Activated T-helper 9 cell treated with anti-CD3 and anti-CD28 coated beads, Interleukin-2, amount 50 U/mL, for 16 hours (primary cell): Measurements from ENCODE around the gene TASOR.
"Not testable (repeated sequence)": the region's sequence is repeated elsewhere in the genome, so short reads cannot be mapped to it uniquely, and the experiment has no call there.

Experiments used
- DNase-seq: peaks from one replicate; pipeline ENCODE4 v3.0.0-alpha.2; 2020; ENCODE audit warnings: low read depth

The TASOR gene

GRCh38 chr3:56683122-56683817 is at the start of gene TASOR:
Gene TASOR, minus strand, starts transcription at chr3:56683265. Its CDS starts 259 bp downstream, at chr3:56683006.
- peak; percentile 85 for DNase-seq

DNA sequence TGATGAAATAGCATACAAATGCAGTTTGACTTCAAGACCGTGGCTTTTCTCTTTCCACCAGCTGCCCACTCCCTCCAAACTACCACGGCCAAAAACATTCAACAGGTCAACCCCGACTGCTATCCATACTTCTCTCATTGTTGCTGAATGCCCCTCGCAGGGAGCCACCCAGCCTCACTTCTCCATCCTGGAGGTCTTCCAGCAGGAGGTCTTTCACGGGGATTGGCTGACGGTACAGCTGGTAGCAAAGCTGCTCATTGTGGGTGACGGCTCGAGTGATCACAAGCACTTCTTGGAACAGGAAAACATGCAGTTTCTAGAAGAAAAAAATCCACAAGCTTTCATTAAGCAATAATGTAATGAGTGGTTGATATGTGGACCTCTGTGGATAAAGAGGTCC is 49.0 kb upstream of the TASOR start:
- no peak for DNase-seq

GRCh38 chr3:56725175-56725574 is 42.1 kb upstream of the TASOR start:
- DNase-seq: peak; percentile 30

- DNase-seq: no peak
Observed at GRCh38 chr3:56724676-56725075, 41.6 kb upstream of the TASOR start.

- DNase-seq: no peak
Observed at GRCh38 chr3:56720849-56721248, 37.8 kb upstream of the TASOR start.

GRCh38 chr3:56718809-56719208 is 35.7 kb upstream of the TASOR start:
- DNase-seq: not testable (repeated sequence)

- no peak for DNase-seq
Observed at GRCh38 chr3:56711344-56711743, 28.3 kb upstream of the TASOR start.

DNA sequence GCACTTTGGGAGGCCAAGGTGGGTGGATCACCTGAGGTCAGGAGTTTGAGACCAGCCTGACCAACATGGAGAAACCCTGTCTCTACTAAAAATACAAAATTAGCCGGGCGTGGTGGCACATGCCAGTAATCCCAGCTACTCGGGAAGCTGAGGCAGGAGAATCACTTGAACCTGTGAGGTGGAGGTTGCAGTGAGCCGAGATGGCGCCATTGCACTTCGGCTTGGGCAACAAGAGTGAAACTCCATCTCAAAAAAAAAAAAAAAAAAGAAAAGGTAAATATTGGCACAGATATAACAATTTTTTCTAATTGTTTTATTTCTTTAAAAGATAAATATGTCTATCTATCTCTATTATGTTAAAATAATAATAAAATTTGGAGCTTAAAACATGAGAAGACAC is 24.3 kb upstream of the TASOR start:
- not testable (repeated sequence) for DNase-seq

DNA sequence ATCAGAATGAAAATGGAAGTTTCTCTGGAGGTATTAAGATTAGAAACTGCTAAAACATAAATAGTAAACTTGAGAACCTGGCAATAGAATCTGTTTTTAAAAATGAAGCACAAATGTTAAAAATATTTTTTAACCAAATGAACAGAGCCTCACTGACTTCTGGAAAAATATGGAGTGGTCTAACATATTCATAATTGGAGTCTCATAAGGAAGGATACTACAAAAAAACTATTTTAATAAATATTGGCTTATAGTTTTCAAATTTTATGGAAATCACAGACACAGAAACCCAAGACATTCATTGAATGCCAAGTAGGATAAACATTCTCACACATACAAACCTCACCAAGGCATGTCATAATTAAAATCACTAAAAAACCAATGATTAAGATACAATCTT is 23.6 kb upstream of the TASOR start:
- DNase-seq: no peak

- no peak for DNase-seq
Observed at GRCh38 chr3:56704706-56705105, 21.6 kb upstream of the TASOR start.

- DNase-seq: no peak
Observed at GRCh38 chr3:56702490-56703315, 19.6 kb upstream of the TASOR start.

GRCh38 chr3:56700151-56700550 is 17.1 kb upstream of the TASOR start:
- no peak for DNase-seq

GRCh38 chr3:56694867-56695683 is 12.0 kb upstream of the TASOR start:
- DNase-seq: no peak

DNA sequence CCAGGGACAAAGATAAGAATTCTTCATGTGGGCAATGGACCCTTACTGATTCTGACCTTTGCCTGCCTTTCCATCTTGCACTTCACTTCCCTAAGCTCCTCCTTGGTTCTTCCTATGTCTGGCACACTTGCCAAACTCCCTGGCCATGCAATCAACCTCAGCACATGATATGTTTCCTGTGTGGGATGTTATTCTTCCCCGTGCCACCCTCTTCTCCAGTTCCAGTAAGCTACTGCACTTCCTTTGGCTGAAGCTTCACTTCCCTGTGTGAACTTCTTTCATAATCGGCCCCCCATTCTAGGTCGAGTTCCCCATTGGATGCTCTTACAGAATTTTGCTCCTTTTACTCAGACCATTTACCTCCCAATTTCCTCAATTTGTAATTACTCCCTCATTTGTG is 10.7 kb upstream of the TASOR start:
- DNase-seq: no peak

DNA sequence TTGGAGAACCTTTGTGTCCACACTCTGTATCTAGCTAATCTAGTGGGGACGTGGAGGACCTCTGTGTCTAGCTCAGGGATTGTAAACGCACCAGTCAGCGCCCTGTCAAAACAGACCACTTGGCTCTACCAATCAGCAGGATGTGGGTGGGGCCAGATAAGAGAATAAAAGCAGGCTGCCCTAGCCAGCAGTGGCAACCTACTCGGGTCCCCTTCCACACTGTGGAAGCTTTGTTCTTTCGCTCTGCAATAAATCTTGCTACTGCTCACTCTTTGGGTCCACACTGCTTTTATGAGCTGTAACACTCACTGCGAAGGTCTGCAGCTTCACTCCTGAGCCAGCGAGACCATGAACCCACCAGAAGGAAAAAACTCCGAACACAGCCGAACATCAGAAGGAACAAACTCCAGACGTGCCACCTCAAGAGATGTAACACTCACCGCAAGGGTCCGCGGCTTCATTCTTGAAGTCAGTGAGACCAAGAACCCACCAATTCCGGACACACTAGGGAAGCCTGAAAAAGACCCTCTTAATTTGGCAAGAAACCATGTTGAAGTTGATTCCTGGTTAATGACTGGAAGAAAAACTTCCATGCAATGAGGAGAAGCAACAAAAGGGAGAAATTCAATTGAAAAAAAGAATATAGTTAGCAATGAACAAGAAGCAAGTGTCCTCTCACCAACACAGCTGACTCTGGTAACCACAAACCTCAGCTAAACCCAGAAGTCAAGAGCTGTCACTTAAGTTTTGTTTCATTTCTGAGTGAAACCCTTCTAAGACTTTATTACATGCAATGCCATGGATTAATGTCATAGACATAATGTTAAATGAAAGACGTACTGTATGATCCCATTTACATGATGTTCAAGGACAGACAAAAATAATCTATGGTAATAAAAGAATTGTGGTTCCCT is 9.7 kb upstream of the TASOR start:
- not testable (repeated sequence) for DNase-seq

- DNase-seq: not testable (repeated sequence)
Observed at GRCh38 chr3:56692001-56692365, 8.9 kb upstream of the TASOR start.

- DNase-seq: no peak
Observed at GRCh38 chr3:56691165-56692000, 8.3 kb upstream of the TASOR start.

GRCh38 chr3:56689303-56689702 is 6.2 kb upstream of the TASOR start:
- no peak for DNase-seq

- DNase-seq: no peak
Observed at GRCh38 chr3:56688191-56688590, 5.1 kb upstream of the TASOR start.

- DNase-seq: no peak
Observed at GRCh38 chr3:56684029-56684428, 964 bp upstream of the TASOR start.
